G401 (cell line): ENCODE data around the gene PIGX. TPM values are rescaled to one million over a fixed set of nuclear protein-coding genes. Genes with fewer than 3 reads are reported as not detected.
"Not testable (repeated sequence)": the region's sequence is repeated elsewhere in the genome, so short reads cannot be mapped to it uniquely, and the experiment has no call there.

Experiments used
- DNase-seq: peaks from one replicate; pipeline ENCODE4 v3.0.0-alpha.2; 2015; ENCODE audit warnings: low spot score
- in situ Hi-C: cut with HindIII; loops from 2 replicates; pipeline ENCODE4 v1.10.0; 2016; ENCODE audit warnings: low sequenced_read_pairs, mixed read lengths
- total RNA-seq: library from RNA; depleted of rRNA; stranded (reverse); fragments of >200 nt; shearing (Covaris generic); gene quantifications from 2 replicates; pipeline ENCODE4 v1.2.3, GENCODE V29; 2014

PIGX gene
- total RNA-seq, 1 experiment from 2014 or later = 22.0 TPM

- DNase-seq, in situ Hi-C loops: not testable (repeated sequence)
Observed at GRCh38 chr3:196743569-196743968, 31.4 kb downstream of the PIGX start.

GRCh38 chr3:196749125-196749524, 36.9 kb downstream of the PIGX start:
- in situ Hi-C loops = no loop called here
- DNase-seq = no peak

- DNase-seq = no peak
- in situ Hi-C loops = no loop called here
Observed at GRCh38 chr3:196753201-196753600, 41.0 kb downstream of the PIGX start.

- DNase-seq = no peak
- in situ Hi-C loops = no loop called here
Observed at GRCh38 chr3:196754091-196754981, 42.2 kb downstream of the PIGX start.

- in situ Hi-C loops = no loop called here
- no peak for DNase-seq
Observed at GRCh38 chr3:196756732-196757131, 44.6 kb downstream of the PIGX start.

- in situ Hi-C loops = no loop called here
- DNase-seq = no peak
Observed at GRCh38 chr3:196757876-196758739, 45.9 kb downstream of the PIGX start.

- DNase-seq = no peak
- in situ Hi-C loops = no loop called here
Observed at GRCh38 chr3:196763179-196763578, 51.0 kb downstream of the PIGX start.

GRCh38 chr3:196765454-196765853, 53.3 kb downstream of the PIGX start:
- DNase-seq = no peak
- in situ Hi-C loops = no loop called here

- DNase-seq = no peak
- in situ Hi-C loops = no loop called here
Observed at GRCh38 chr3:196771067-196771466, 58.9 kb downstream of the PIGX start.

- in situ Hi-C loops = no loop called here
- no peak for DNase-seq
Observed at GRCh38 chr3:196772102-196772501, 59.9 kb downstream of the PIGX start.

- in situ Hi-C loops = no loop called here
Observed at GRCh38 chr3:196772897-196773296, 60.7 kb downstream of the PIGX start.

GRCh38 chr3:196774191-196774820, 62.1 kb downstream of the PIGX start:
- in situ Hi-C loops = no loop called here
- DNase-seq = no peak

More at GRCh38 chr3:196772897-196773296, 60.7 kb downstream of the PIGX start:
- no peak for DNase-seq

- no peak for DNase-seq
- in situ Hi-C loops = no loop called here
Observed at GRCh38 chr3:196774848-196775422, 62.8 kb downstream of the PIGX start.

- in situ Hi-C loops = no loop called here
- DNase-seq = no peak
Observed at GRCh38 chr3:196775938-196776337, 63.8 kb downstream of the PIGX start.

- in situ Hi-C loops = no loop called here
- no peak for DNase-seq
Observed at GRCh38 chr3:196777836-196778235, 65.7 kb downstream of the PIGX start.

GRCh38 chr3:196778755-196779154, 66.6 kb downstream of the PIGX start:
- in situ Hi-C loops = no loop called here
- no peak for DNase-seq

GRCh38 chr3:196782511-196782910, 70.3 kb downstream of the PIGX start:
- no peak for DNase-seq
- in situ Hi-C loops = no loop called here
